Body of pancreas (tissue), 4 donors: ENCODE data around the gene TAF12.
"Not testable (repeated sequence)": the region's sequence is repeated elsewhere in the genome, so short reads cannot be mapped to it uniquely, and the experiment has no call there.

ENCODE experiments used
- CTCF ChIP-seq, 7 experiments: fragments of 450-650 bp in 4 of 7; fragments of 200-600 bp in 3 of 7; sonication (generic) in 3 of 7; IDR thresholded peaks; one replicate each; pipeline ENCODE4 v1.5.1; 2016 to 2019; ENCODE audit warnings: antibody characterized with exemption in 7 of 7
- POLR2A ChIP-seq, 3 donors: fragments of 450-650 bp; IDR thresholded peaks; one replicate each; pipeline ENCODE4 v1.6.1; 2016; ENCODE audit warnings: antibody characterized with exemption in 3 of 3, mild to moderate bottlenecking in 2 of 3

- not testable (repeated sequence) for TF ChIP-seq POLR2A, CTCF (IDR thresholded peaks at IDR 0.05)
These were observed 70.0 kb downstream of the TAF12 start for GRCh38 chr1:28572891-28573290.
